OCI-LY7 (cell line): ENCODE measurements around the gene SPEN. TPM values are rescaled to one million over a fixed set of nuclear protein-coding genes. Genes with fewer than 3 reads are reported as not detected.
A peak's percentile ranks its signal among the peaks of the same experiment; 100 is the strongest.
"Not testable (repeated sequence)": the region's sequence is repeated elsewhere in the genome, so short reads cannot be mapped to it uniquely, and the experiment has no call there.

Source experiments
- BruUV-seq: library from RNA; stranded (reverse); fragments of 400-500 nt; replicated peaks from 2 replicates; lab custom pipeline; 2021; lab: Mats Ljungman, UMichigan
- CTCF ChIA-PET: fragments of 300-600 bp; sonication (Branson Sonifier 250); formaldehyde crosslinking; loops from one replicate; lab custom pipeline; 2022; ENCODE audit warnings: antibody characterized with exemption; ENCODE audit not compliant: unreplicated experiment; lab: Charles Lee
- POLR2A ChIA-PET: fragments of 300-600 bp; sonication (Branson Sonifier 250); formaldehyde crosslinking; loops from one replicate; lab custom pipeline; 2022; ENCODE audit warnings: antibody characterized with exemption; lab: Charles Lee
- DNase-seq: peaks from one replicate; pipeline ENCODE4 v3.0.0-alpha.2; 2015; ENCODE audit warnings: low spot score
- H2AFZ ChIP-seq: fragments of 200-600 bp; sonication (generic), shearing (Covaris generic); 2 replicates; pipeline ENCODE4 v1.6.1; 2014; ENCODE audit warnings: mild to moderate bottlenecking, antibody characterized with exemption, low read length, moderate library complexity
- H3K27ac ChIP-seq: fragments of 200-600 bp; sonication (generic); 2 replicates; pipeline ENCODE4 v1.5.1; 2014; ENCODE audit warnings: mixed run types, low read depth, mild to moderate bottlenecking, moderate library complexity, low read length, inconsistent platforms; ENCODE audit not compliant: poor library complexity, severe bottlenecking
- H3K36me3 ChIP-seq: fragments of 200-600 bp; sonication (generic); 2 replicates; pipeline ENCODE4 v1.6.1; 2014; ENCODE audit warnings: mild to moderate bottlenecking, antibody characterized with exemption, low read length, moderate library complexity, mixed read lengths; ENCODE audit not compliant: insufficient read depth
- H3K4me1 ChIP-seq: fragments of 200-600 bp; sonication (generic); 2 replicates; pipeline ENCODE4 v1.5.1; 2014; ENCODE audit warnings: mild to moderate bottlenecking, low read length; ENCODE audit not compliant: insufficient read depth, poor library complexity, severe bottlenecking
- H3K4me2 ChIP-seq: fragments of 200-600 bp; sonication (generic); 2 replicates; pipeline ENCODE4 v1.6.1; 2014; ENCODE audit warnings: mild to moderate bottlenecking, low read length
- H3K4me3 ChIP-seq: fragments of 200-600 bp; sonication (generic); 2 replicates; pipeline ENCODE4 v1.5.1; 2014; ENCODE audit warnings: mild to moderate bottlenecking, low read depth, low read length; ENCODE audit not compliant: poor library complexity, severe bottlenecking
- H3K79me2 ChIP-seq: fragments of 200-600 bp; sonication (generic); 2 replicates; pipeline ENCODE4 v1.6.1; 2016; ENCODE audit warnings: low read depth, mild to moderate bottlenecking, low read length, moderate library complexity, mixed read lengths; ENCODE audit not compliant: insufficient read depth
- H3K9me2 ChIP-seq: fragments of 200-600 bp; sonication (generic); 2 replicates; pipeline ENCODE4 v1.6.1; 2016; ENCODE audit warnings: mild to moderate bottlenecking, low read length, mixed read lengths; ENCODE audit not compliant: insufficient read depth
- H3K9me3 ChIP-seq: fragments of 200-600 bp; sonication (generic); 2 replicates; pipeline ENCODE4 v1.6.1; 2014; ENCODE audit warnings: mild to moderate bottlenecking, mixed run types, low read length, mixed read lengths
- H4K20me1 ChIP-seq: fragments of 200-600 bp; sonication (generic); 2 replicates; pipeline ENCODE4 v1.6.1; 2014; ENCODE audit warnings: mild to moderate bottlenecking, antibody characterized with exemption, low read length, moderate library complexity, mixed read lengths; ENCODE audit not compliant: insufficient read depth
- CTCF ChIP-seq: fragments of 200-600 bp; sonication (generic); conservative IDR thresholded peaks from 2 replicates; pipeline ENCODE4 v1.5.1; 2014; ENCODE audit warnings: mild to moderate bottlenecking, antibody characterized with exemption, low read length, moderate library complexity, mixed read lengths
- EZH2phosphoT487 ChIP-seq: fragments of 200-600 bp; sonication (generic); IDR thresholded peaks from 2 replicates; pipeline ENCODE4 v1.6.1; 2018; ENCODE audit warnings: low read depth, borderline replicate concordance, mild to moderate bottlenecking, mixed run types, antibody characterized with exemption, low read length, moderate library complexity, mixed read lengths
- intact Hi-C: fragments of 100-400 bp; cut with micrococcal nuclease; formaldehyde crosslinking; loops from one replicate; pipeline ENCODE4 v1.10.0; 2022; ENCODE audit not compliant: unreplicated experiment
- total RNA-seq, 2 experiments: library from RNA; depleted of rRNA in 1 of 2; stranded (reverse); fragments of >200 nt in 1 of 2; shearing (Covaris generic) in 1 of 2; gene quantifications; 2 replicates each; pipeline ENCODE4 v1.2.3, GENCODE V29; 2014 to 2022

Gene SPEN
- total RNA-seq, 2 experiments from 2014 or later = 40.7 to 87.1 TPM

- Histone ChIP-seq H3K79me2 (no peaks in the 10 kb centered on the region), H3K36me3 (no peaks in the 10 kb centered on the region), H4K20me1 (no peaks in the 10 kb centered on the region), H3K27ac (no peak overlapping the region), H3K4me1 (no peaks in the 10 kb centered on the region), H3K9me2 (no peaks in the 10 kb centered on the region), H2AFZ (no peak overlapping the region), H3K4me3 (no peak overlapping the region), H3K4me2 (no peak overlapping the region), H3K9me3 (no peaks in the 10 kb centered on the region)
- CTCF ChIA-PET = no interaction called here
- TF ChIP-seq EZH2phosphoT487 = no peak
- TF ChIP-seq CTCF = peak; percentile 81
- BruUV-seq = no TSS peak
- intact Hi-C loops = loop anchor here (1.0 to 5.0 kb wide), 3 partner anchors 191 to 253 kb away; no protein-coding TSS in a partner anchor
- POLR2A ChIA-PET = no interaction called here
- peak; percentile 63 for DNase-seq
These were observed 44.1 kb upstream of the SPEN start for GRCh38 chr1:15803380-15803779.

- no peaks in the 10 kb centered on the region for H3K79me2 ChIP-seq
- no peaks in the 10 kb centered on the region for H3K36me3 ChIP-seq
- no peaks in the 10 kb centered on the region for H3K9me2 ChIP-seq
- CTCF ChIA-PET = no interaction called here
- POLR2A ChIA-PET = no interaction called here
- no peak for DNase-seq
- no peak overlapping the region for H2AFZ ChIP-seq
- intact Hi-C loops = loop anchor here (5.0 kb wide), 1 partner anchor 203 kb away; no protein-coding TSS in a partner anchor
- H4K20me1 ChIP-seq = no peaks in the 10 kb centered on the region
- BruUV-seq = no TSS peak
- H3K9me3 ChIP-seq = no peaks in the 10 kb centered on the region
- H3K4me1 ChIP-seq = no peaks in the 10 kb centered on the region
- H3K27ac ChIP-seq = no peak overlapping the region
- H3K4me3 ChIP-seq = no peak overlapping the region
- TF ChIP-seq CTCF = no peak
- TF ChIP-seq EZH2phosphoT487 = no peak
- H3K4me2 ChIP-seq = no peak overlapping the region
These were observed 43.4 kb upstream of the SPEN start for GRCh38 chr1:15804060-15804459.

- Histone ChIP-seq H3K4me1 (no peaks in the 10 kb centered on the region), H3K9me3 (no peaks in the 10 kb centered on the region), H4K20me1 (no peaks in the 10 kb centered on the region), H3K4me2 (no peak overlapping the region), H3K4me3 (no peak overlapping the region), H3K79me2 (no peaks in the 10 kb centered on the region), H3K36me3 (no peaks in the 10 kb centered on the region), H3K9me2 (no peaks in the 10 kb centered on the region), H2AFZ (no peak overlapping the region), H3K27ac (no peak overlapping the region)
- ChIA-PET CTCF (no interaction called here), POLR2A (interaction anchor here (1.4 kb wide), 1 partner anchor 27 kb away, joined by 4 read pairs; no protein-coding TSS in a partner anchor)
- TF ChIP-seq EZH2phosphoT487 = no peak
- no peak for TF ChIP-seq CTCF
- no TSS peak for BruUV-seq
- intact Hi-C loops = no loop called here
- DNase-seq = no peak
These were observed 40.4 kb upstream of the SPEN start for GRCh38 chr1:15807121-15807520.

- BruUV-seq, H3K4me1 ChIP-seq: not testable (repeated sequence)
- POLR2A ChIA-PET = interaction anchor here (1.4 kb wide), 1 partner anchor 26 kb away, joined by 4 read pairs; no protein-coding TSS in a partner anchor
These were observed 40.0 kb upstream of the SPEN start, which contains the start of gene UQCRHL for GRCh38 chr1:15807549-15807948. Gene UQCRHL, minus strand, starts transcription at chr1:15807649. Its CDS starts 0 bp downstream, at chr1:15807649.

More at GRCh38 chr1:15807549-15807948, 40.0 kb upstream of the SPEN start, which contains the start of gene UQCRHL:
- H4K20me1 ChIP-seq, H3K27ac ChIP-seq, DNase-seq, H3K9me3 ChIP-seq, CTCF ChIA-PET, H2AFZ ChIP-seq, H3K36me3 ChIP-seq, H3K4me3 ChIP-seq, H3K4me2 ChIP-seq, H3K79me2 ChIP-seq, H3K9me2 ChIP-seq, intact Hi-C loops: not testable (repeated sequence)
